Neural progenitor cell (in vitro differentiated cells): Measurements from ENCODE around the gene DDX51. TPM values are rescaled to one million over a fixed set of nuclear protein-coding genes. Genes with fewer than 3 reads are reported as not detected.
"Not testable (repeated sequence)": the region's sequence is repeated elsewhere in the genome, so short reads cannot be mapped to it uniquely, and the experiment has no call there.

ENCODE experiments used
- DNase-seq: peaks from one replicate; pipeline ENCODE4 v3.0.0-alpha.2; 2016; ENCODE audit warnings: low spot score
- H2AFZ ChIP-seq: fragments of 200-600 bp; sonication (generic); replicated peaks from 2 replicates; pipeline ENCODE4 v1.6.1; 2016; ENCODE audit warnings: antibody characterized with exemption
- H3F3A ChIP-seq: fragments of 200-600 bp; sonication (generic); 2 replicates; pipeline ENCODE4 v1.6.1; 2016; ENCODE audit warnings: antibody characterized with exemption, low read depth
- H3K27ac ChIP-seq: fragments of 200-600 bp; sonication (generic); 2 replicates; pipeline ENCODE4 v1.5.1; 2016; ENCODE audit warnings: mild to moderate bottlenecking
- H3K27me3 ChIP-seq: fragments of 200-600 bp; sonication (generic); 2 replicates; pipeline ENCODE4 v1.6.1; 2016; ENCODE audit warnings: mild to moderate bottlenecking, moderate library complexity
- H3K36me3 ChIP-seq: fragments of 200-600 bp; sonication (generic); 2 replicates; pipeline ENCODE4 v1.5.1; 2016
- H3K4me1 ChIP-seq: fragments of 200-600 bp; sonication (generic); 2 replicates; pipeline ENCODE4 v1.6.1; 2016; ENCODE audit warnings: mixed run types
- H3K4me2 ChIP-seq: fragments of 200-600 bp; sonication (generic); 2 replicates; pipeline ENCODE4 v1.6.1; 2016
- H3K4me3 ChIP-seq: fragments of 200-600 bp; sonication (generic); 2 replicates; pipeline ENCODE4 v1.5.1; 2016
- H3K79me2 ChIP-seq: fragments of 200-600 bp; sonication (generic); 2 replicates; pipeline ENCODE4 v1.6.1; 2016; ENCODE audit warnings: low read depth
- H3K9ac ChIP-seq: fragments of 200-600 bp; sonication (generic); 2 replicates; pipeline ENCODE4 v1.6.1; 2016
- H3K9me3 ChIP-seq: fragments of 200-600 bp; sonication (generic); 2 replicates; pipeline ENCODE4 v1.5.1; 2016; ENCODE audit warnings: low read depth
- H4K20me1 ChIP-seq: fragments of 200-600 bp; sonication (generic); 2 replicates; pipeline ENCODE4 v1.6.1; 2016; ENCODE audit warnings: low read depth
- H3K27ac Mint-ChIP-seq: 3 replicates; pipeline ENCODE4 v1.8.0; 2021; ENCODE audit warnings: mixed read lengths
- H3K27me3 Mint-ChIP-seq: 2 replicates; pipeline ENCODE4 v1.8.0; 2022; ENCODE audit warnings: low read depth, mild to moderate bottlenecking, inconsistent platforms, moderate library complexity, mixed read lengths; ENCODE audit not compliant: insufficient read depth
- H3K36me3 Mint-ChIP-seq: 3 replicates; pipeline ENCODE4 v1.8.0; 2021; ENCODE audit warnings: mixed read lengths
- H3K4me1 Mint-ChIP-seq: 3 replicates; pipeline ENCODE4 v1.8.0; 2021; ENCODE audit warnings: mixed read lengths
- H3K4me3 Mint-ChIP-seq: 3 replicates; pipeline ENCODE4 v1.8.0; 2021; ENCODE audit warnings: mild to moderate bottlenecking, moderate library complexity, mixed read lengths
- H3K9me3 Mint-ChIP-seq: 3 replicates; pipeline ENCODE4 v1.8.0; 2020; ENCODE audit warnings: mixed read lengths
- EZH2 ChIP-seq: fragments of 200-600 bp; sonication (generic); IDR thresholded peaks from 2 replicates; pipeline ENCODE4 v1.6.1; 2017; ENCODE audit warnings: antibody characterized with exemption, mild to moderate bottlenecking, moderate library complexity
- EZH2phosphoT487 ChIP-seq: fragments of 200-600 bp; sonication (generic); IDR thresholded peaks from 2 replicates; pipeline ENCODE4 v1.6.1; 2017; ENCODE audit warnings: antibody characterized with exemption
- total RNA-seq: library from RNA; depleted of rRNA; stranded (reverse); fragments of >200 nt; gene quantifications from 2 replicates; pipeline ENCODE4 v1.2.3, GENCODE V29; 2015; ENCODE audit warnings: low replicate concordance
- TF ChIP-seq, protein P1 (sequence below): fragments of 200-600 bp; sonication (generic); IDR thresholded peaks from 2 replicates; pipeline ENCODE4 v1.5.1; 2017; ENCODE audit warnings: antibody characterized with exemption, mild to moderate bottlenecking

DDX51 gene
- total RNA-seq, 1 donor from 2014 or later: 8.5 TPM

DNA sequence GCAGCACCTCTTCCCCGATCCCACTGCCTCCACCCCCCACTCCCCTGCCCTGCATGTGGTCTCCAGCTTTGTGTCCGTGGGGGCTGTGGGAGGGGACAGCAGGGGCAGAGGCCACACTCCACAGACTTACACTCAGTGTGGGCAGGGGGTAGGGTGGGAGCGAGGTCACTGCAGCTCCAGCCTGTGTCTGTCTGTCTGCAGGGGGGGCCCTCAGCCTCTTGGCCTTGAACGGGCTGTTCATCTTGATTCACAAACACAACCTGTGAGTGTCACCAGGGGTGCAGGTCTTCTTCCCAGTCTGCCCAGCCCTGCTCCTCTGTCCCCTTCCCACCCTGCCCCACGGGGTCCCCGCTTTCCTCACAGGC lies 6.6 kb upstream of the DDX51 start:
- Histone ChIP-seq H3K79me2 (peaks cover 2% of the 10 kb centered on the region), H3K9ac (no peak overlapping the region), H3K4me2 (no peak overlapping the region), H3K9me3 (no peaks in the 10 kb centered on the region), H3K4me1 (no peaks in the 10 kb centered on the region), H3F3A (peaks cover 7% of the 10 kb centered on the region), H3K27ac (no peak overlapping the region), H3K36me3 (no peaks in the 10 kb centered on the region), H3K4me3 (no peak overlapping the region), H3K27me3 (no peaks in the 10 kb centered on the region), H2AFZ (no peak overlapping the region), H4K20me1 (peaks cover 9% of the 10 kb centered on the region)
- DNase-seq: no peak
- H3K27me3 Mint-ChIP-seq: peaks cover 3% of the 10 kb centered on the region
- peaks cover 5% of the 10 kb centered on the region for H3K36me3 Mint-ChIP-seq
- H3K4me3 Mint-ChIP-seq: no peak overlapping the region
- no peaks in the 10 kb centered on the region for H3K9me3 Mint-ChIP-seq
- TF ChIP-seq, protein P1, sequence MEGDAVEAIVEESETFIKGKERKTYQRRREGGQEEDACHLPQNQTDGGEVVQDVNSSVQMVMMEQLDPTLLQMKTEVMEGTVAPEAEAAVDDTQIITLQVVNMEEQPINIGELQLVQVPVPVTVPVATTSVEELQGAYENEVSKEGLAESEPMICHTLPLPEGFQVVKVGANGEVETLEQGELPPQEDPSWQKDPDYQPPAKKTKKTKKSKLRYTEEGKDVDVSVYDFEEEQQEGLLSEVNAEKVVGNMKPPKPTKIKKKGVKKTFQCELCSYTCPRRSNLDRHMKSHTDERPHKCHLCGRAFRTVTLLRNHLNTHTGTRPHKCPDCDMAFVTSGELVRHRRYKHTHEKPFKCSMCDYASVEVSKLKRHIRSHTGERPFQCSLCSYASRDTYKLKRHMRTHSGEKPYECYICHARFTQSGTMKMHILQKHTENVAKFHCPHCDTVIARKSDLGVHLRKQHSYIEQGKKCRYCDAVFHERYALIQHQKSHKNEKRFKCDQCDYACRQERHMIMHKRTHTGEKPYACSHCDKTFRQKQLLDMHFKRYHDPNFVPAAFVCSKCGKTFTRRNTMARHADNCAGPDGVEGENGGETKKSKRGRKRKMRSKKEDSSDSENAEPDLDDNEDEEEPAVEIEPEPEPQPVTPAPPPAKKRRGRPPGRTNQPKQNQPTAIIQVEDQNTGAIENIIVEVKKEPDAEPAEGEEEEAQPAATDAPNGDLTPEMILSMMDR: no peak
- no peak for TF ChIP-seq EZH2phosphoT487
- TF ChIP-seq EZH2: no peak
- peaks cover 8% of the 10 kb centered on the region for H3K4me1 Mint-ChIP-seq
- H3K27ac Mint-ChIP-seq: no peak overlapping the region

DNA sequence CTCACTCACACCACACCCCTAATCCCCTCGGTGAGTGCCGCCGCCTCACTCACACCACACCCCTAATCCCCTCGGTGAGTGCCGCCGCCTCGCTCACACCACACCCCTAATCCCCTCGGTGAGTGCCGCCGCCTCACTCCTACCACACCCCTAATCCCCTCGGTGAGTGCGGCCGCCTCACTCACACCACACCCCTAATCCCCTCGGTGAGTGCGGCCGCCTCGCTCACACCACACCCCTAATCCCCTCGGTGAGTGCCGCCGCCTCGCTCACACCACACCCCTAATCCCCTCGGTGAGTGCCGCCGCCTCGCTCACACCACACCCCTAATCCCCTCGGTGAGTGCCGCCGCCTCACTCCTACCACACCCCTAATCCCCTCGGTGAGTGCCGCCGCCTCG lies 5.4 kb upstream of the DDX51 start:
- H2AFZ ChIP-seq, H3K27ac Mint-ChIP-seq, H3K36me3 ChIP-seq, H3K9me3 Mint-ChIP-seq, H3K4me3 ChIP-seq, H3K4me2 ChIP-seq, H3K4me1 ChIP-seq, H3K27ac ChIP-seq, H3K9me3 ChIP-seq, DNase-seq, H3K36me3 Mint-ChIP-seq, H4K20me1 ChIP-seq, H3K27me3 Mint-ChIP-seq, H3F3A ChIP-seq, H3K4me3 Mint-ChIP-seq, H3K27me3 ChIP-seq, H3K9ac ChIP-seq: not testable (repeated sequence)
- H3K79me2 ChIP-seq: peaks cover 14% of the 10 kb centered on the region
- H3K4me1 Mint-ChIP-seq: peaks cover 16% of the 10 kb centered on the region

DNA sequence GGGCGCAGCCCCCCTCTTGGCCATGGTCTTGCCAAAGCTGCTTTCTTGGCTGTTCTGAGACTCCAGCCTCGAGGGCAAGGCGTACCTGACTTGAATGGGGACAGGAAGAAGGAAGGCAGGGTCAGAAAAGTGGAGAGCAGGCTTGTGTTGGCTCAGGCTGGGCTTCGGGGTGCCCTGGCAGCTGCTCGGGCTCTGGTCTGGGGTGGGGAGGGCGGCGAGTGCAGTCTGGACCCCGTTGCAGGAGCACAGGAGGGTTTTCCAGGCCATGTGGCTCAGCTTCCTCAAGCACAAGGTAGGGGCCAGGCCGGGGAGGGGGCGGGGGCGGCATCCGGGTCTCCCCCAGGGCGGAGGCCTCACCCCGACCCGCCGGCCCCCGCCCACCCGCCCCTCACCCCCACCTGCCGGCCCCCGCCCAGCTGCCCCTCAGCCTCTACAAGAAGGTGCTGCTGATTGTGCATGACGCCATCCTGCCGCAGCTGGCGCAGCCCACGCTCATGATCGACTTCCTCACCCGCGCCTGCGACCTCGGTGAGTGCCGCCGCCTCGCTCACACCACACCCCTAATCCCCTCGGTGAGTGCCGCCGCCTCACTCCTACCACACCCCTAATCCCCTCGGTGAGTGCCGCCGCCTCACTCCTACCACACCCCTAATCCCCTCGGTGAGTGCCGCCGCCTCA lies 4.4 kb upstream of the DDX51 start:
- DNase-seq: no peak
- H2AFZ ChIP-seq: no peak overlapping the region
- H3K4me3 ChIP-seq: no peak overlapping the region
- H3K27ac ChIP-seq: no peak overlapping the region
- no peaks in the 10 kb centered on the region for H3F3A ChIP-seq
- H3K4me2 ChIP-seq: no peak overlapping the region
- H3K27me3 ChIP-seq: no peaks in the 10 kb centered on the region
- H3K9me3 Mint-ChIP-seq: no peaks in the 10 kb centered on the region
- no peak overlapping the region for H3K4me3 Mint-ChIP-seq
- H3K79me2 ChIP-seq: peaks cover 19% of the 10 kb centered on the region
- H3K9ac ChIP-seq: no peak overlapping the region
- H3K4me1 ChIP-seq: no peaks in the 10 kb centered on the region
- no peak overlapping the region for H3K27ac Mint-ChIP-seq
- peaks cover 8% of the 10 kb centered on the region for H4K20me1 ChIP-seq
- TF ChIP-seq EZH2 (no peak), EZH2phosphoT487 (no peak)
- TF ChIP-seq, protein P1: no peak
- H3K36me3 ChIP-seq: no peaks in the 10 kb centered on the region
- H3K4me1 Mint-ChIP-seq: peaks cover 16% of the 10 kb centered on the region
- H3K27me3 Mint-ChIP-seq: peaks cover 2% of the 10 kb centered on the region
- H3K9me3 ChIP-seq: no peaks in the 10 kb centered on the region
- H3K36me3 Mint-ChIP-seq: peaks cover 5% of the 10 kb centered on the region

DNA sequence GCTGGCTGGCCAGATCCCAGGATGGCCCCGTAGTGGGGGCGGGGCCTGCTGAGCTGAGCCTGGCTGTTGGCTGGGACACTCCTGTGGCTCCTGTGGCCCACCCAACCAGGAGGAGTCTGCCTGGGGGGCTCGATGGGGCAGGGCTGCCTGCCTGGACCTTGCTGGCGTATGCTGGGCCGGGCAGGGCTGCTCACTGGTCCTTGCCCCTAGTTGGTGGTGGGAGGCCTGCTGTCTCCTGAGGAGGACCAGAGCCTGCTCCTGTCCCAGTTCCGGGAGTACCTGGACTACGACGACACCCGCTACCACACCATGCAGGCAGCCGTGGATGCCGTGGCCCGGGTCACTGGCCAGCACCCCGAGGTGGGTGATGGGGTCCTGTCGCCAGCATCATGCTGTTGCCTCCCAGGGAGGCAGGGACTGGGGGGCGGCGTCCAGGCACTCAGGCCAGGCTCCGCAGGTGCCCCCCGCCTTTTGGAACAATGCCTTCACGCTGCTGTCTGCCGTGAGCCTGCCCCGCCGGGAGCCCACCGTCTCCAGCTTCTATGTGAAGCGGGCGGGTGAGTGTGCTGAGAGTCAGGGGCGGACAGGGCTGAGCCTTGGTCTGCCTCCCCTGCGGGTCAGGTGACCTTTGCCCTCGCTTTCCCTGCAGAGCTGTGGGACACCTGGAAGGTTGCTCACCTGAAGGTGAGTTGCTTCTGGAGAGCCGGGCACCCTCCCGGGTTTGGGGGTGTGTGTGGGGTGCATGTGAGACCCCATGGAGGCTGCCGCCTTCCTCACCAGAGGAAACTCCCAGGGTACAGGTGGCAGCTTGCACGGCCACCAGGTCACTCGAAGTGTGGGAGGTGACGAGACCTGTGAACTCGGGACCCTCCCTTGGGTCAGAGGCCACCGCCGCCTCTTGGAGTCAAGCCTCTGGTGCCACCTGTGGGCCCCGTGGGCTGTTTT lies 3.6 kb upstream of the DDX51 start:
- Histone ChIP-seq H3K4me1 (peaks cover 5% of the 10 kb centered on the region), H4K20me1 (peaks cover 7% of the 10 kb centered on the region), H3K79me2 (peaks cover 27% of the 10 kb centered on the region), H3K27ac (no peak overlapping the region), H3K4me3 (no peak overlapping the region), H3K9ac (no peak overlapping the region), H3K36me3 (no peaks in the 10 kb centered on the region), H3K27me3 (no peaks in the 10 kb centered on the region), H3K4me2 (no peak overlapping the region), H3F3A (no peaks in the 10 kb centered on the region), H3K9me3 (no peaks in the 10 kb centered on the region), H2AFZ (no peak overlapping the region)
- TF ChIP-seq EZH2 (no peak), EZH2phosphoT487 (no peak)
- TF ChIP-seq, protein P1: no peak
- Mint-ChIP-seq H3K4me3 (no peak overlapping the region), H3K27ac (no peak overlapping the region), H3K4me1 (peaks cover 21% of the 10 kb centered on the region), H3K27me3 (peaks cover 2% of the 10 kb centered on the region), H3K36me3 (peaks cover 7% of the 10 kb centered on the region), H3K9me3 (no peaks in the 10 kb centered on the region)
- DNase-seq: no peak
